Measurements from ENCODE around the gene TIMM17A.
"Not testable (repeated sequence)": the region's sequence is repeated elsewhere in the genome, so short reads cannot be mapped to it uniquely, and the experiment has no call there.

Gene TIMM17A

GRCh38 chr1:201925981-201926645 is 29.2 kb upstream of the TIMM17A start:
- no peak overlapping the region for H3K9ac ChIP-seq (ENCODE audit: low read depth, low read length)
- no peak overlapping the region for H3K4me3 ChIP-seq (ENCODE audit: low read length)
- H3K27ac ChIP-seq (ENCODE audit: low read length) = no peak overlapping the region
- H3K27me3 ChIP-seq (ENCODE audit: insufficient read depth, low read length) = no peaks in the 10 kb centered on the region
- no peaks in the 10 kb centered on the region for H3K9me3 ChIP-seq (ENCODE audit: insufficient read depth, low read depth, low read length)
- no peaks in the 10 kb centered on the region for H3K4me1 ChIP-seq (ENCODE audit: insufficient read depth, low read length)
- H3K36me3 ChIP-seq (ENCODE audit: insufficient read depth, low read depth, low read length) = no peaks in the 10 kb centered on the region

GRCh38 chr1:201928266-201928665 is 27.0 kb upstream of the TIMM17A start:
- no peaks in the 10 kb centered on the region for H3K27me3 ChIP-seq (ENCODE audit: insufficient read depth, low read length)

GRCh38 chr1:201930137-201930536 is 25.2 kb upstream of the TIMM17A start:
- Histone ChIP-seq H3K36me3 (ENCODE audit: insufficient read depth, low read depth, low read length) (no peaks in the 10 kb centered on the region), H3K9ac (ENCODE audit: low read depth, low read length) (no peak overlapping the region), H3K27me3 (ENCODE audit: insufficient read depth, low read length) (no peaks in the 10 kb centered on the region), H3K27ac (ENCODE audit: low read length) (no peak overlapping the region), H3K4me1 (ENCODE audit: insufficient read depth, low read length) (no peaks in the 10 kb centered on the region), H3K9me3 (ENCODE audit: insufficient read depth, low read depth, low read length) (no peaks in the 10 kb centered on the region), H3K4me3 (ENCODE audit: low read length) (no peak overlapping the region)

More at GRCh38 chr1:201928266-201928665, 27.0 kb upstream of the TIMM17A start:
- Histone ChIP-seq H3K4me1 (ENCODE audit: insufficient read depth, low read length) (no peaks in the 10 kb centered on the region), H3K4me3 (ENCODE audit: low read length) (no peak overlapping the region), H3K9me3 (ENCODE audit: insufficient read depth, low read depth, low read length) (no peaks in the 10 kb centered on the region), H3K27ac (ENCODE audit: low read length) (no peak overlapping the region), H3K36me3 (ENCODE audit: insufficient read depth, low read depth, low read length) (no peaks in the 10 kb centered on the region), H3K9ac (ENCODE audit: low read depth, low read length) (no peak overlapping the region)

GRCh38 chr1:201930803-201931202 is 24.5 kb upstream of the TIMM17A start:
- no peak overlapping the region for H3K4me3 ChIP-seq (ENCODE audit: low read length)
- H3K9ac ChIP-seq (ENCODE audit: low read depth, low read length) = no peak overlapping the region
- H3K36me3 ChIP-seq (ENCODE audit: insufficient read depth, low read depth, low read length) = no peaks in the 10 kb centered on the region
- H3K4me1 ChIP-seq (ENCODE audit: insufficient read depth, low read length) = no peaks in the 10 kb centered on the region
- H3K9me3 ChIP-seq (ENCODE audit: insufficient read depth, low read depth, low read length) = no peaks in the 10 kb centered on the region
- H3K27ac ChIP-seq (ENCODE audit: low read length) = no peak overlapping the region
- H3K27me3 ChIP-seq (ENCODE audit: insufficient read depth, low read length) = no peaks in the 10 kb centered on the region

GRCh38 chr1:201933840-201934430 is 21.4 kb upstream of the TIMM17A start:
- Histone ChIP-seq H3K27me3 (ENCODE audit: insufficient read depth, low read length) (no peaks in the 10 kb centered on the region), H3K9me3 (ENCODE audit: insufficient read depth, low read depth, low read length) (no peaks in the 10 kb centered on the region), H3K4me3 (ENCODE audit: low read length) (no peak overlapping the region), H3K9ac (ENCODE audit: low read depth, low read length) (no peak overlapping the region; the same call in 1 of the 2 replicates), H3K4me1 (ENCODE audit: insufficient read depth, low read length) (no peaks in the 10 kb centered on the region), H3K36me3 (ENCODE audit: insufficient read depth, low read depth, low read length) (no peaks in the 10 kb centered on the region), H3K27ac (ENCODE audit: low read length) (no peak overlapping the region)

GRCh38 chr1:201937624-201938213 is 17.6 kb upstream of the TIMM17A start:
- Histone ChIP-seq H3K9me3 (ENCODE audit: insufficient read depth, low read depth, low read length) (no peaks in the 10 kb centered on the region), H3K9ac (ENCODE audit: low read depth, low read length) (no peak overlapping the region), H3K4me1 (ENCODE audit: insufficient read depth, low read length) (peaks cover 5% of the 10 kb centered on the region; the same call in 1 of the 2 replicates), H3K4me3 (ENCODE audit: low read length) (no peak overlapping the region), H3K27ac (ENCODE audit: low read length) (no peak overlapping the region), H3K36me3 (ENCODE audit: insufficient read depth, low read depth, low read length) (no peaks in the 10 kb centered on the region), H3K27me3 (ENCODE audit: insufficient read depth, low read length) (no peaks in the 10 kb centered on the region)

- no peaks in the 10 kb centered on the region for H3K36me3 ChIP-seq (ENCODE audit: insufficient read depth, low read depth, low read length)
- peaks cover 5% of the 10 kb centered on the region; the same call in 1 of the 2 replicates for H3K4me1 ChIP-seq (ENCODE audit: insufficient read depth, low read length)
- H3K27ac ChIP-seq (ENCODE audit: low read length) = no peak overlapping the region
- H3K9ac ChIP-seq (ENCODE audit: low read depth, low read length) = no peak overlapping the region; the same call in 1 of the 2 replicates
- H3K9me3 ChIP-seq (ENCODE audit: insufficient read depth, low read depth, low read length) = no peaks in the 10 kb centered on the region
- H3K4me3 ChIP-seq (ENCODE audit: low read length) = no peak overlapping the region
- H3K27me3 ChIP-seq (ENCODE audit: insufficient read depth, low read length) = no peaks in the 10 kb centered on the region
These were observed 16.8 kb upstream of the TIMM17A start for GRCh38 chr1:201938440-201939035.

GRCh38 chr1:201939148-201939547 is 16.2 kb upstream of the TIMM17A start:
- Histone ChIP-seq H3K36me3 (ENCODE audit: insufficient read depth, low read depth, low read length) (no peaks in the 10 kb centered on the region), H3K4me3 (ENCODE audit: low read length) (no peak overlapping the region), H3K9me3 (ENCODE audit: insufficient read depth, low read depth, low read length) (no peaks in the 10 kb centered on the region), H3K27ac (ENCODE audit: low read length) (no peak overlapping the region), H3K4me1 (ENCODE audit: insufficient read depth, low read length) (peaks cover 5% of the 10 kb centered on the region; the same call in 1 of the 2 replicates), H3K27me3 (ENCODE audit: insufficient read depth, low read length) (no peaks in the 10 kb centered on the region), H3K9ac (ENCODE audit: low read depth, low read length) (no peak overlapping the region; the same call in 1 of the 2 replicates)

- H3K36me3 ChIP-seq (ENCODE audit: insufficient read depth, low read depth, low read length) = no peaks in the 10 kb centered on the region
- H3K27me3 ChIP-seq (ENCODE audit: insufficient read depth, low read length) = no peaks in the 10 kb centered on the region
- no peaks in the 10 kb centered on the region for H3K9me3 ChIP-seq (ENCODE audit: insufficient read depth, low read depth, low read length)
- H3K9ac ChIP-seq (ENCODE audit: low read depth, low read length) = no peak overlapping the region
- no peak overlapping the region for H3K27ac ChIP-seq (ENCODE audit: low read length)
- no peak overlapping the region for H3K4me3 ChIP-seq (ENCODE audit: low read length)
- peaks cover 5% of the 10 kb centered on the region; the same call in 1 of the 2 replicates for H3K4me1 ChIP-seq (ENCODE audit: insufficient read depth, low read length)
These were observed 15.7 kb upstream of the TIMM17A start for GRCh38 chr1:201939574-201939973.

- not testable (repeated sequence) for H3K27ac ChIP-seq (ENCODE audit: low read length); H3K4me3 ChIP-seq (ENCODE audit: low read length); H3K27me3 ChIP-seq (ENCODE audit: insufficient read depth, low read length); H3K9ac ChIP-seq (ENCODE audit: low read depth, low read length); H3K36me3 ChIP-seq (ENCODE audit: insufficient read depth, low read depth, low read length); H3K9me3 ChIP-seq (ENCODE audit: insufficient read depth, low read depth, low read length); H3K4me1 ChIP-seq (ENCODE audit: insufficient read depth, low read length)
These were observed 15.0 kb upstream of the TIMM17A start for GRCh38 chr1:201940316-201940715.

GRCh38 chr1:201941420-201942128 is 13.7 kb upstream of the TIMM17A start:
- peak overlapping the region; percentile 86 for H3K27ac ChIP-seq (ENCODE audit: low read length)
- H3K27me3 ChIP-seq (ENCODE audit: insufficient read depth, low read length) = peaks cover 11% of the 10 kb centered on the region
- H3K9me3 ChIP-seq (ENCODE audit: insufficient read depth, low read depth, low read length) = no peaks in the 10 kb centered on the region
- no peaks in the 10 kb centered on the region for H3K36me3 ChIP-seq (ENCODE audit: insufficient read depth, low read depth, low read length)
- H3K4me1 ChIP-seq (ENCODE audit: insufficient read depth, low read length) = peaks cover 11% of the 10 kb centered on the region; the same call in 1 of the 2 replicates
- peak overlapping the region; percentile 56 for H3K4me3 ChIP-seq (ENCODE audit: low read length)
- peak overlapping the region; percentile 80; the same call in 1 of the 2 replicates for H3K9ac ChIP-seq (ENCODE audit: low read depth, low read length)
